ENCODE results near the gene FHIT. TPM values are rescaled to one million over a fixed set of nuclear protein-coding genes. Genes with fewer than 3 reads are reported as not detected.

FHIT gene
- total RNA-seq, 4 donors from 2014 or later: 3.2 to 10.9 (median 6.4) TPM

DNA sequence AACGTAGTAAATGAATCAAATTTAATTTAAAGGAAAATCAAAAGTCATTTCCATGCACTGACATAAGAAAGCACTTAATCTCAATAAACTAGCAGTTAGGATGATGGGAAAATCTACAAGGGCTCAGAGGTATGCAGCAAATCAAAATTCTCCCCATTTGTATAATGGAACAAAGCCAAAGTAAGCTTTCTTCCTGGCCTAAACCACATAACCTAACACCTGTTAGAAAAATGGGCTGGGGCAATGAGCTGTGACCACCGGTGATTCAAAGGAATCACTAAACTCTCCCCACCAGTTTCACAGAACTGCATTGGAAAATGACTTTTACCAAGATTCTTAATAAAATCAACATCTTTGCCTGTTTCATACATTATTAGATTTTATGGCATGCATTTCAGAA lies 1024.3 kb downstream of the FHIT start:
- TF ChIP-seq, protein P1, sequence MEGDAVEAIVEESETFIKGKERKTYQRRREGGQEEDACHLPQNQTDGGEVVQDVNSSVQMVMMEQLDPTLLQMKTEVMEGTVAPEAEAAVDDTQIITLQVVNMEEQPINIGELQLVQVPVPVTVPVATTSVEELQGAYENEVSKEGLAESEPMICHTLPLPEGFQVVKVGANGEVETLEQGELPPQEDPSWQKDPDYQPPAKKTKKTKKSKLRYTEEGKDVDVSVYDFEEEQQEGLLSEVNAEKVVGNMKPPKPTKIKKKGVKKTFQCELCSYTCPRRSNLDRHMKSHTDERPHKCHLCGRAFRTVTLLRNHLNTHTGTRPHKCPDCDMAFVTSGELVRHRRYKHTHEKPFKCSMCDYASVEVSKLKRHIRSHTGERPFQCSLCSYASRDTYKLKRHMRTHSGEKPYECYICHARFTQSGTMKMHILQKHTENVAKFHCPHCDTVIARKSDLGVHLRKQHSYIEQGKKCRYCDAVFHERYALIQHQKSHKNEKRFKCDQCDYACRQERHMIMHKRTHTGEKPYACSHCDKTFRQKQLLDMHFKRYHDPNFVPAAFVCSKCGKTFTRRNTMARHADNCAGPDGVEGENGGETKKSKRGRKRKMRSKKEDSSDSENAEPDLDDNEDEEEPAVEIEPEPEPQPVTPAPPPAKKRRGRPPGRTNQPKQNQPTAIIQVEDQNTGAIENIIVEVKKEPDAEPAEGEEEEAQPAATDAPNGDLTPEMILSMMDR (IDR thresholded peaks at IDR 0.05): no peak
- no peak for DNase-seq (ENCODE audit: low spot score)
- ATAC-seq (ENCODE audit: low FRiP score): no peak

DNA sequence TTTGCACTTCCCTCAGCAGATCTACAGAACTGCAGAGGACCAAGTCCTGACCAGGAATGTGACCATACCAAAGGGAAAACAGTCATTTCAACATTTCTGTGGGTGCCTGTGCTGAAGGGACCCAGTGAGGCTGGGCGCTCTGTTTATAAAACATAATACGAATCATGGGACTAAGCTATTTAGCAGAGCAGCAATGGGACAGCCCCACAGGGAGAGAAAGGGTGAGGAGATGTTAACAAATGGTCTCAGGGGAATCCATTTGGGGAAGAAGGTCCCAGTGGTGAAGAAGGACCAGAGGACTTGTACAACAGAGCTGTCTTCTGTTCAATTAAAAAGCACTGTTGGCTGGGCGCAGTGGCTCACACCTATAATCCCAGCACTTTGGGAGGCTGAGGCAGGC lies 1025.4 kb downstream of the FHIT start:
- DNase-seq (ENCODE audit: low spot score): no peak
- ATAC-seq (ENCODE audit: low FRiP score): no peak
- TF ChIP-seq, protein P1 (IDR thresholded peaks at IDR 0.05): no peak

DNA sequence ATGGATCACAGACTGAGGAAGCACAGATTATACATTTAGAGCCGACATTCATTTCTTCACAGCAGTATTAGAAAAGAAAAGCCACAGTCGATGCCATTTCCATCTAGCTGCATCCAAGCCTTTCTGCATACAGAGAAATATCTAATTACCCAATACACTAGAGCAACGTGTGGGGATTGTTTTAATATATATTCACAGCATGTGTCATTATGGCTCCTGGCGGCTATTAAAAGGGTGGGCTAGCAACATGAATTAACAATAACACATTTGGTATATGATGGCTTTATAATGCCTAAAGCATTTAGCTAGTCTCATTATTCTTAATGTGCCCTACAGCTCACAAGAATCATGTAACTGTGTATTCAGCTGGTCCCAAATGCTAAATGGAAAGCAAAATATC lies 1030.5 kb downstream of the FHIT start:
- DNase-seq (ENCODE audit: low spot score): no peak
- TF ChIP-seq, protein P1 (IDR thresholded peaks at IDR 0.05): no peak
- ATAC-seq (ENCODE audit: low FRiP score): no peak

DNA sequence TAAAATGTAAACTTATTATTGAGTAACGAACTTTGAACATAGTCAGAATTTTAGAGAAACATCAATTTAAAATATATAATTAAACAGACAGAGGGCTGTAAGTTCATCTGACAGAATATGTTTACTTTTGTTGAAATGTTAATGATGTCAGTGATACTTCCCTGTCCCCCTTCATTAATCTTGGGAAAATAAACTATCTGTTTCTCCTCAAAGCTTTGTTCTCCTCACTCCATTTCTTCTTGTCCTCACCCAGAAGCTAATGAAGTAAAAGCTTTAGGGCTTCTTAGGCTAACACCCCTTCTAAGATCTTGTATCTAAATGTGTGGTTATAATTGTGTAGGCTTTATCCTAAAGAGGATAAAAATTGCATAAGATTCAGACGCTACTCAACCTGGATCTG lies 1031.8 kb downstream of the FHIT start:
- no peak for ATAC-seq (ENCODE audit: low FRiP score)
- DNase-seq (ENCODE audit: low spot score): no peak
- TF ChIP-seq, protein P1 (IDR thresholded peaks at IDR 0.05): no peak

DNA sequence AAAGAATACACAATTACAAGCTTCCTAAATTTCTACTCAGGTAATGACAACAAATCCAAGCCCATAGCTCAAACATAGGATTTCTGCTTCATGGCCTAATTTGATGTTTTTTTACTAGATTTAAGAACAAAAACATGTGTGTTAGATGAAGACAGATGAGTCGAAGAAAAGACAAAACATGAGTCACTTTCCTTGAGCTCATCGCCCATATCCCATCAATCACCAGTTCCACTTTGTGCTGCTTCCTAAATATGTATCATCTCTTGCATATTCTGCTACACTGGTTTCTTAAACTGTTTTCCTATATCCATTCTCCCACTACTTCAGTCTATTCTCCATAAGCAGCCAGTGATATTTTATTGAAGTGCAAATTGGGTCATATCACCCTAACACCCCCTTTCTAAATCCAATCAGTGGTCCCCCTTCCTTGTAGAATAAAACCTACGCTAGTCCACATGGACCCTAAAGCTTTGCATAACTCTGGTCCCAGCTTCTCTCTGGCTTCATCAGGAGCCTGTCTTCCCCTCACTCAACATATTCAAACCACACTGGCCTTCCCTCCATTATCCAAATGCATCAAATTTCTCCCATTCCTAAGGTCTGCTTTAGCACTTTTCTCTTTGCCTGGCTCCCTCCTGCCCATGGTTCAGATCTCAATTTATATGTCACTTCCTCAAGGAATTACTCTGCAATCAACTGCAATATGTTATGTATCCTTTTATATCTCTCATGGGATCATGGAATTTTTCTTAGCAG lies 1033.9 kb downstream of the FHIT start:
- DNase-seq (ENCODE audit: low spot score): no peak
- TF ChIP-seq, protein P1 (IDR thresholded peaks at IDR 0.05): no peak
- no peak for ATAC-seq (ENCODE audit: low FRiP score)

DNA sequence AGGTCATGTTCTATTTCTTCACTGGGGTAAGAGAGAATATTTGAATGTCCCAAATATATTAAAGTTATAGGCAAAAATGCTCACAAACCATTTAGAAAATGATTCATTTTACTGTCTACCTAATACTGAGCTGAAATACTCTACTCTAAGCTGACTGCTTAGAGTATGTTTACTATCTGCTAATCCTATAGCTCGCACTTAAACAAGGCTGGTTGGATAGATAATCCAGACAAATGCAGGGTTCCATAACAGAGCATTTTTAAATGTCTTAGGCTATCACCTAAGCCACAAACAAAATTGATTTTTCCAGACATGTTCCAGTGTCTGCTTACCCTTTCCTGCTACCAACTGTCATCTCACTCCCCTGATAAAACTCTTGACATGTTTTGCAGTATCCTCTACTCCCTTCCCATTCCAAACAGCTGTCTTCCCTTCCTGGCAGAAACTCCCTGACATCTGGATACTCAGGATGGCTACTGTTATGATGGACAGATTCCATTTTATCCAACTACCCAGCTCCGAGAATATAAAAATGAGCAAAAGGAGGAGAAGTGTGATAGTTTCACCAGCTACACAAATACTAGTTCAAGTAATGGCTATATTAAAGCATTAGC lies 1034.7 kb downstream of the FHIT start:
- no peak for DNase-seq (ENCODE audit: low spot score)
- TF ChIP-seq, protein P1 (IDR thresholded peaks at IDR 0.05): no peak

DNA sequence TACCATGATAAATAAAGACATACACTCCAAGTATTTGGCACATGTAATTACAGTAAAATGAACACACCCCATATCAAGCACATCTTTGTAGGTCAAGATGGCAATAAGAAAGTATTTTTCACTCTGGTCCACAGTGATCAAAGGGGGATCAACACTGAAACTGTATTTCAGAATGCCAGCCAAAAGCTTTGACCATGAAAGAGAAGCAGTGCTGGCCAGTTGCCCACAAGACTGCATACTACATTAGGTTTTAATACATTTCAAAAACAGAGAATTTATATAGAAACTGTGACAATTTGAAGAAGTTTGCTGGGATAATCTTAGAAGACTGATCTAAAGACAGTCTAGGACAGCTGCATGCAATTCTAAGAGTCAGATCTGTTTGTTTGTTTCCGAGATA lies 1035.3 kb downstream of the FHIT start:
- TF ChIP-seq, protein P1 (IDR thresholded peaks at IDR 0.05): no peak
- ATAC-seq (ENCODE audit: low FRiP score) (no peak), DNase-seq (ENCODE audit: low spot score) (no peak)

More for the DNA sequence above, 1034.7 kb downstream of the FHIT start:
- ATAC-seq (ENCODE audit: low FRiP score): no peak

All from omental fat pad (tissue), 4 donors.